ENCODE results near the gene MDGA2. TPM values are rescaled to one million over a fixed set of nuclear protein-coding genes. Genes with fewer than 3 reads are reported as not detected.

MDGA2 gene
- total RNA-seq, 1 donor = not detected

GRCh38 chr14:47590767-47591495 is 84.5 kb downstream of the MDGA2 start:
- TF ChIP-seq CTCF (IDR thresholded peaks at IDR 0.05; ENCODE audit: insufficient read depth, low read length) = no peak
- no peak for DNase-seq (ENCODE audit: low read depth)
- H3K4me3 ChIP-seq (ENCODE audit: low read depth, low read length) = no peak overlapping the region

GRCh38 chr14:47585447-47585846 is 90.0 kb downstream of the MDGA2 start:
- no peak for DNase-seq (ENCODE audit: low read depth)
- no peak overlapping the region for H3K4me3 ChIP-seq (ENCODE audit: low read depth, low read length)

GRCh38 chr14:47567273-47567672 is 108.1 kb downstream of the MDGA2 start:
- DNase-seq (ENCODE audit: low read depth) = no peak
- H3K4me3 ChIP-seq (ENCODE audit: low read depth, low read length) = no peak overlapping the region

More at GRCh38 chr14:47585447-47585846, 90.0 kb downstream of the MDGA2 start:
- TF ChIP-seq CTCF (IDR thresholded peaks at IDR 0.05; ENCODE audit: insufficient read depth, low read length) = no peak

GRCh38 chr14:47557894-47558293 is 117.5 kb downstream of the MDGA2 start:
- no peak for TF ChIP-seq CTCF (IDR thresholded peaks at IDR 0.05; ENCODE audit: insufficient read depth, low read length)
- DNase-seq (ENCODE audit: low read depth) = no peak
- H3K4me3 ChIP-seq (ENCODE audit: low read depth, low read length) = no peak overlapping the region

More at GRCh38 chr14:47567273-47567672, 108.1 kb downstream of the MDGA2 start:
- TF ChIP-seq CTCF (IDR thresholded peaks at IDR 0.05; ENCODE audit: insufficient read depth, low read length) = no peak

GRCh38 chr14:47555333-47555732 is 120.1 kb downstream of the MDGA2 start:
- no peak for TF ChIP-seq CTCF (IDR thresholded peaks at IDR 0.05; ENCODE audit: insufficient read depth, low read length)
- H3K4me3 ChIP-seq (ENCODE audit: low read depth, low read length) = no peak overlapping the region
- no peak for DNase-seq (ENCODE audit: low read depth)

GRCh38 chr14:47549886-47550285 is 125.5 kb downstream of the MDGA2 start:
- TF ChIP-seq CTCF (IDR thresholded peaks at IDR 0.05; ENCODE audit: insufficient read depth, low read length) = no peak
- H3K4me3 ChIP-seq (ENCODE audit: low read depth, low read length) = no peak overlapping the region
- no peak for DNase-seq (ENCODE audit: low read depth)

- no peak for DNase-seq (ENCODE audit: low read depth)
- H3K4me3 ChIP-seq (ENCODE audit: low read depth, low read length) = no peak overlapping the region
- no peak for TF ChIP-seq CTCF (IDR thresholded peaks at IDR 0.05; ENCODE audit: insufficient read depth, low read length)
Measured at GRCh38 chr14:47543459-47543858, 131.9 kb downstream of the MDGA2 start.

Measured in fibroblast of the aortic adventitia (primary cell).